Heart right ventricle (tissue), 16 donors: ENCODE results near the gene RRM1. TPM values are rescaled to one million over a fixed set of nuclear protein-coding genes. Genes with fewer than 3 reads are reported as not detected.

Experiments used
- ATAC-seq, 8 donors: fragments of 200-7000 bp; cut with Tn5 transposase; one replicate each; pipeline ENCODE4 v1.9.1; 2020; ENCODE audit warnings: mild to moderate bottlenecking in 8 of 8, moderate library complexity in 8 of 8, moderate number of reproducible peaks in 1 of 8
- DNase-seq, 2 donors: peaks; one replicate each; pipeline ENCODE4 v3.0.0-alpha.2; 2020
- H3K27ac ChIP-seq, 10 donors: fragments of 200-600 bp; sonication (generic) in 2 of 10; one replicate each; pipeline versions ENCODE4 v1.5.0 to v1.8.0; 2020 to 2022; ENCODE audit warnings: mild to moderate bottlenecking in 3 of 10
- H3K27me3 ChIP-seq, 7 donors: fragments of 200-600 bp; one replicate each; pipeline ENCODE4 v1.8.0; 2021 to 2022; ENCODE audit warnings: mild to moderate bottlenecking in 2 of 7
- H3K36me3 ChIP-seq, 9 donors: fragments of 200-600 bp; sonication (generic) in 1 of 9; one replicate each; pipeline versions ENCODE4 v1.5.0 to v1.8.0; 2020 to 2022; ENCODE audit warnings: mild to moderate bottlenecking in 2 of 9
- H3K4me1 ChIP-seq, 9 donors: fragments of 200-600 bp; sonication (generic) in 1 of 9; one replicate each; pipeline versions ENCODE4 v1.5.0 to v1.8.0; 2020 to 2022; ENCODE audit warnings: mild to moderate bottlenecking in 4 of 9
- H3K4me3 ChIP-seq, 10 donors: fragments of 200-600 bp; sonication (generic) in 2 of 10; one replicate each; pipeline versions ENCODE4 v1.5.0 to v1.8.0; 2020 to 2022; ENCODE audit warnings: mild to moderate bottlenecking in 7 of 10, moderate library complexity in 2 of 10
- H3K9me3 ChIP-seq, 11 donors: fragments of 200-600 bp in 10 of 11; sonication (generic) in 2 of 11; one replicate each; pipeline versions ENCODE4 v1.5.0 to v1.8.0; 2013 to 2022; ENCODE audit warnings: mild to moderate bottlenecking in 2 of 11, control low read depth in 1 of 11, moderate library complexity in 1 of 11
- CTCF ChIP-seq, 9 donors: fragments of 200-600 bp; sonication (generic) in 2 of 9; IDR thresholded peaks; one replicate each; pipeline versions ENCODE4 v1.5.0 to v1.8.0; 2021 to 2022; ENCODE audit warnings: antibody characterized with exemption in 9 of 9, mild to moderate bottlenecking in 5 of 9, moderate library complexity in 1 of 9
- WGBS, 2 donors: extraction: QIAGEN DNeasy Blood & Tissue Kit; methylation state at CpG; one replicate each; pipeline ENCODE4 v1.1.7; 2013; ENCODE audit warnings: inconsistent platforms in 1 of 2; 5-methylcytosine and 5-hydroxymethylcytosine counted together
- intact Hi-C, 10 donors: fragments of 100-400 bp; cut with DNase I; formaldehyde crosslinking; loops; one replicate each; pipeline versions ENCODE4 v1.11.1 to v1.14.2; 2022
- polyA plus RNA-seq, 2 donors: library from polyadenylated mRNA; stranded (reverse); fragments of 200-250 nt; gene quantifications; one replicate each; pipeline ENCODE4 v1.2.3, GENCODE V29; 2013
- total RNA-seq, 10 donors: library from RNA; stranded (reverse); fragmentation: NEBNext Ultra II Directional in 3 of 10; extraction: Animal tissue kit (Norgen Biotek cat#: 25700) in 3 of 10; gene quantifications; one replicate each; pipeline versions ENCODE4 v1.2.1 to v1.2.4, GENCODE V29; 2021 to 2023
- donor health status: Arrhythmogenic right ventricular cardiomyopathy.
- donor health status: ischemic (EF 13 %, LVEDD 7.1; RV severe dilation, severe dysfunction).
- donor health status: healthy with polysubstance abuse.
- donor health status: DM: no; HTN: yes; CAD: no.
- donor health status: DM: no; HTN: no; CAD: no.
- donor health status: ischemic (EF 25% LVEDD 6.9; RV normal size, moderate dysfunction).
- donor health status: ischemic (EF 25% LVEDD 5.7; RV mildly dilated, moderate dysfunction).
- donor health status: healthy.
- donor health status: DM: yes; HTN: yes; CAD: no.
- donor health status: Ischemic cardiomyopathy.
- donor health status: ischemic (EF 35%, LVEDD 5.7; RV mildly dilated, moderate dysfunction).
- donor health status: nonischemic (EF 11% LVEDD 7.7; RV severe dilation, severe dysfunction).
- donor health status: DM: yes; HTN: yes; CAD: no.
- donor health status: PGD.
- donor health status: ischemic (EF 29% LVEDD 5.4; RV normal size, mild dysfunction).
- donor health status: nonischemic (EF 23%, LVEDD 6.1; RV moderate dilation, normal function).

RRM1 gene
- total and polyA plus RNA-seq, 12 donors = 3.7 to 36.6 (median 27.7) TPM

- TF ChIP-seq CTCF (IDR thresholded peaks at IDR 0.05) = no peak
- peak overlapping the region in 1 of 10 donors; percentile 2 for H3K27ac ChIP-seq
- peaks cover 0 to 15% (median 5%) of the 10 kb centered on the region in 9 donors for H3K4me1 ChIP-seq
- ATAC-seq = no peak
- no peak for DNase-seq
- H3K9me3 ChIP-seq = no peaks in the 10 kb centered on the region
- 82 to 87% methylated on average over 14 of the region's 14 CpGs for WGBS, 2 donors
- no peaks in the 10 kb centered on the region for H3K36me3 ChIP-seq
- no peak overlapping the region for H3K4me3 ChIP-seq
- H3K27me3 ChIP-seq = no peaks in the 10 kb centered on the region
- intact Hi-C loops = loop anchor here in 2 of 10 donors (10.0 kb wide), 3 partner anchors 421 to 821 kb away; partner anchors contain the start of genes OR51E1 (in 1 of the 2) and TRIM68 (in 1 of the 2)
These were observed 88.9 kb downstream of the RRM1 start for GRCh38 chr11:4183410-4184057.

- DNase-seq (peak in 1 of 2 donors; percentile 41), ATAC-seq (peak in 4 of 8 donors; percentile 53 to 66 (median 64))
- no peak for TF ChIP-seq CTCF (IDR thresholded peaks at IDR 0.05)
- WGBS, 2 donors = 41 to 57% methylated on average over 7 of the region's 7 CpGs
- H3K9me3 ChIP-seq = no peaks in the 10 kb centered on the region
- H3K36me3 ChIP-seq = no peaks in the 10 kb centered on the region
- H3K27me3 ChIP-seq = no peaks in the 10 kb centered on the region
- intact Hi-C loops = loop anchor here in 2 of 10 donors (10.0 kb wide), 3 partner anchors 420 to 820 kb away; partner anchors contain the start of genes OR51E1 (in 1 of the 2) and TRIM68 (in 1 of the 2)
- peaks cover 0 to 15% (median 5%) of the 10 kb centered on the region in 9 donors for H3K4me1 ChIP-seq
- H3K27ac ChIP-seq = peak overlapping the region in 4 of 10 donors; percentile 2 to 40 (median 14)
- H3K4me3 ChIP-seq = no peak overlapping the region
These were observed 89.7 kb downstream of the RRM1 start for GRCh38 chr11:4184163-4184916.

- H3K27me3 ChIP-seq = no peaks in the 10 kb centered on the region
- no peaks in the 10 kb centered on the region for H3K9me3 ChIP-seq
- DNase-seq = no peak
- no peak overlapping the region for H3K4me3 ChIP-seq
- ATAC-seq = no peak
- 75 to 91% methylated on average over 3 of the region's 3 CpGs for WGBS, 2 donors
- TF ChIP-seq CTCF (IDR thresholded peaks at IDR 0.05) = no peak
- intact Hi-C loops = loop anchor here in 9 of 10 donors (5.0 to 10.0 kb wide), 8 partner anchors 207 to 822 kb away; partner anchors contain the start of genes OR51E1 (in 1 of the 9), TRIM21 (in 1 of the 9) and TRIM68 (in 1 of the 9)
- no peak overlapping the region for H3K27ac ChIP-seq
- peaks cover 0 to 15% (median 5%) of the 10 kb centered on the region in 9 donors for H3K4me1 ChIP-seq
- no peaks in the 10 kb centered on the region for H3K36me3 ChIP-seq
These were observed 91.0 kb downstream of the RRM1 start for GRCh38 chr11:4185561-4185960.

GRCh38 chr11:4186464-4187054 lies 92.0 kb downstream of the RRM1 start:
- intact Hi-C loops = loop anchor here in 9 of 10 donors (1.0 to 10.0 kb wide), 14 partner anchors 206 to 821 kb away; partner anchors contain the start of genes OR51E1 (in 1 of the 9), TRIM21 (in 1 of the 9) and TRIM68 (in 1 of the 9)
- ATAC-seq = no peak
- no peak for DNase-seq
- Histone ChIP-seq H3K4me3 (peak overlapping the region in 9 of 10 donors; percentile 46 to 70 (median 64)), H3K36me3 (no peaks in the 10 kb centered on the region), H3K4me1 (peaks cover 0 to 19% (median 5%) of the 10 kb centered on the region in 9 donors), H3K9me3 (no peaks in the 10 kb centered on the region), H3K27me3 (no peaks in the 10 kb centered on the region), H3K27ac (no peak overlapping the region)
- 38 to 40% methylated on average over 9 of the region's 9 CpGs for WGBS, 2 donors
- TF ChIP-seq CTCF (IDR thresholded peaks at IDR 0.05) = peak in 2 of 9 donors; percentile 25 to 32
